Measurements from ENCODE around the gene SNX1. TPM values are rescaled to one million over a fixed set of nuclear protein-coding genes. Genes with fewer than 3 reads are reported as not detected.

The SNX1 gene
- total and polyA plus RNA-seq, 10 of the 15 experiments (the other 5 are each of a cell fraction or from before 2014, with no cell fraction given) = 17.8 to 115 (median 96.3) TPM

GRCh38 chr15:64105113-64105704 is 9.4 kb downstream of the SNX1 start:
- Histone ChIP-seq H3K79me2 (ENCODE audit: control insufficient read depth, insufficient read depth, low read length) (peaks cover 72% of the 10 kb centered on the region), H4K20me1 (ENCODE audit: control insufficient read depth, insufficient read depth) (no peaks in the 10 kb centered on the region), H3K27me3 (replicated peaks in 1 of 2; ENCODE audit: control insufficient read depth in 2 of 2, insufficient read depth in 2 of 2, low read length in 1 of 2) (no peaks in the 10 kb centered on the region), H3K4me2 (ENCODE audit: control insufficient read depth, insufficient read depth) (no peak overlapping the region), H3K36me3 (ENCODE audit: control insufficient read depth in 2 of 2, insufficient read depth in 2 of 2, low read length in 1 of 2) (no peaks in the 10 kb centered on the region; a peak in 2 of 4 replicates), H2AFZ (ENCODE audit: control insufficient read depth, low read depth, low read length) (no peak overlapping the region), H3K4me3 (no peak overlapping the region), H3K9me3 (replicated peaks; ENCODE audit: control insufficient read depth, insufficient read depth, low read length) (no peaks in the 10 kb centered on the region; the same call in 2 of the 3 replicates), H3K4me1 (ENCODE audit: control insufficient read depth, insufficient read depth, low read length) (peaks cover 7% of the 10 kb centered on the region), H3K9ac (ENCODE audit: control insufficient read depth, insufficient read depth, low read length) (no peak overlapping the region), H3K27ac (ENCODE audit: control insufficient read depth, insufficient read depth) (no peak overlapping the region)
- DNase-seq (ENCODE audit: low read depth, low spot score) (no peak), ATAC-seq (no peak), FAIRE-seq (no peak)
- 83% methylated on average over 5 of the region's 9 CpGs for WGBS (ENCODE audit: insufficient coverage, insufficient replicate concordance, low lambda C conversion rate, missing lambda C conversion rate)
- BruUV-seq (replicated peaks) = no TSS peak
- ChIA-PET SMC1A (ENCODE audit: uncharacterized antibody, unreplicated experiment) (interaction anchor here (0.5 to 0.7 kb wide), 2 partner anchors 386 to 614 kb away, joined by 3 to 4 read pairs; no protein-coding TSS in a partner anchor), POLR2A (interaction anchor here (0.6 kb wide), 1 partner anchor 49 kb away, joined by 4 read pairs; no protein-coding TSS in a partner anchor), CTCF (interaction anchor here (0.7 to 1.2 kb wide), 4 partner anchors 9 to 48 kb away, joined by 3 to 4 read pairs (median 3); partner anchors contain the start of gene SNX1), RAD21 (ENCODE audit: unreplicated experiment) (no interaction called here)
- in situ Hi-C loops (cut with MboI) = no loop called here
- TF ChIP-seq RCOR1 (conservative IDR thresholded peaks at IDR 0.05; ENCODE audit: low read depth, low read length) = no peak
- no peak for TF ChIP-seq ESRRA (IDR thresholded peaks at IDR 0.05; ENCODE audit: low read length)
- TF ChIP-seq KAT2A (conservative IDR thresholded peaks at IDR 0.05; ENCODE audit: control insufficient read depth, low read depth, low read length) = no peak
- no peak for TF ChIP-seq NR2C2 (IDR thresholded peaks at IDR 0.05; ENCODE audit: borderline replicate concordance, control insufficient read depth, insufficient read length, low read depth)
- no peak for TF ChIP-seq TCF12 (IDR thresholded peaks at IDR 0.05; ENCODE audit: low read depth, low read length)
- intact Hi-C loops (cut with micrococcal nuclease; ENCODE audit: unreplicated experiment) = no loop called here

GRCh38 chr15:64107337-64107736 is 11.6 kb downstream of the SNX1 start:
- 29% methylated on average over 1 of the region's 1 CpG for WGBS (ENCODE audit: insufficient coverage, insufficient replicate concordance, low lambda C conversion rate, missing lambda C conversion rate)
- CTCF ChIA-PET = interaction anchor here (1.2 to 1.3 kb wide), 2 partner anchors 10 to 35 kb away, joined by 3 to 4 read pairs; no protein-coding TSS in a partner anchor
- H2AFZ ChIP-seq (ENCODE audit: control insufficient read depth, low read depth, low read length) = no peak overlapping the region
- no peak overlapping the region for H3K9ac ChIP-seq (ENCODE audit: control insufficient read depth, insufficient read depth, low read length)
- intact Hi-C loops (cut with micrococcal nuclease; ENCODE audit: unreplicated experiment) = no loop called here
- DNase-seq (ENCODE audit: low read depth, low spot score) (no peak), FAIRE-seq (no peak), ATAC-seq (no peak)
- H3K4me2 ChIP-seq (ENCODE audit: control insufficient read depth, insufficient read depth) = no peak overlapping the region
- no peak overlapping the region for H3K27ac ChIP-seq (ENCODE audit: control insufficient read depth, insufficient read depth)
- no peaks in the 10 kb centered on the region for H4K20me1 ChIP-seq (ENCODE audit: control insufficient read depth, insufficient read depth)
- H3K36me3 ChIP-seq (ENCODE audit: control insufficient read depth in 2 of 2, insufficient read depth in 2 of 2, low read length in 1 of 2) = no peaks in the 10 kb centered on the region; a peak in 2 of 4 replicates
- H3K9me3 ChIP-seq (replicated peaks; ENCODE audit: control insufficient read depth, insufficient read depth, low read length) = no peaks in the 10 kb centered on the region; the same call in 2 of the 3 replicates
- peaks cover 21% of the 10 kb centered on the region for H3K4me1 ChIP-seq (ENCODE audit: control insufficient read depth, insufficient read depth, low read length)
- H3K79me2 ChIP-seq (ENCODE audit: control insufficient read depth, insufficient read depth, low read length) = peaks cover 72% of the 10 kb centered on the region
- H3K4me3 ChIP-seq = no peak overlapping the region
- no peaks in the 10 kb centered on the region for H3K27me3 ChIP-seq (replicated peaks in 1 of 2; ENCODE audit: control insufficient read depth in 2 of 2, insufficient read depth in 2 of 2, low read length in 1 of 2)
- TF ChIP-seq ZNF384 (IDR thresholded peaks at IDR 0.05; ENCODE audit: borderline replicate concordance, low read depth, low read length) = no peak
- TF ChIP-seq STAT3 (IDR thresholded peaks at IDR 0.05; ENCODE audit: low read depth, low read length) = no peak
- no peak for TF ChIP-seq ATF7 (IDR thresholded peaks at IDR 0.05; ENCODE audit: low read depth)
- no peak for TF ChIP-seq CREB1 (IDR thresholded peaks at IDR 0.05; ENCODE audit: low read depth)
- no peak for TF ChIP-seq BCL3 (IDR thresholded peaks at IDR 0.05; ENCODE audit: borderline replicate concordance, insufficient read depth, low read depth, low read length, poor library complexity, severe bottlenecking)
- no TSS peak for BruUV-seq (replicated peaks)
- SMC1A ChIA-PET (ENCODE audit: uncharacterized antibody, unreplicated experiment) = interaction anchor here (0.6 to 1.8 kb wide), 4 partner anchors 10 to 414 kb away, joined by 3 to 4 read pairs (median 4); partner anchors contain the start of gene CIAO2A
- RAD21 ChIA-PET (ENCODE audit: unreplicated experiment) = no interaction called here
- POLR2A ChIA-PET = interaction anchor here (0.7 kb wide), 1 partner anchor 8 kb away, joined by 7 read pairs; no protein-coding TSS in a partner anchor
- in situ Hi-C loops (cut with MboI) = no loop called here

Data from GM12878 (cell line).